K562 (cell line): ENCODE data around the gene HBB.
"Not testable (repeated sequence)": the region's sequence is repeated elsewhere in the genome, so short reads cannot be mapped to it uniquely, and the experiment has no call there.

Source experiments
- ARID3B ChIP-seq: fragments of 250-450 bp; sonication (Bioruptor Pico); IDR thresholded peaks from 2 replicates; pipeline ENCODE4 v1.4.0; 2020; ENCODE audit warnings: borderline replicate concordance
- CHAMP1 ChIP-seq: fragments of 450-650 bp; IDR thresholded peaks from 2 replicates; pipeline ENCODE4 v1.6.1; 2016; ENCODE audit warnings: mild to moderate bottlenecking
- CHD2 ChIP-seq: IDR thresholded peaks from 2 replicates; pipeline ENCODE4 v1.6.1; 2011; ENCODE audit warnings: low read depth, low read length
- EP300 ChIP-seq: IDR thresholded peaks from 2 replicates; pipeline ENCODE4 v1.6.1; 2012; ENCODE audit warnings: low read length, improper control_type of control experiment
- FIP1L1 ChIP-seq: fragments of 200-400 bp; formaldehyde crosslinking; IDR thresholded peaks from 2 replicates; pipeline ENCODE4 v1.6.1; 2018; ENCODE audit warnings: mild to moderate bottlenecking, low read depth, low read length; ENCODE audit not compliant: poor library complexity, severe bottlenecking
- GTF2F1 ChIP-seq: IDR thresholded peaks from 2 replicates; pipeline ENCODE4 v1.6.1; 2011; ENCODE audit warnings: low read depth, low read length, improper control_type of control experiment
- NFRKB ChIP-seq: fragments of 450-650 bp; IDR thresholded peaks from 2 replicates; pipeline ENCODE4 v1.6.1; 2016; ENCODE audit warnings: low read depth
- SNIP1 ChIP-seq: fragments of 450-650 bp; IDR thresholded peaks from 2 replicates; pipeline ENCODE4 v1.7.1; 2017; ENCODE audit warnings: low read depth, mild to moderate bottlenecking
- ZKSCAN1 ChIP-seq: fragments of 150-350 bp; IDR thresholded peaks from 2 replicates; pipeline ENCODE4 v1.6.1; 2016; ENCODE audit warnings: low read depth, low read length

- not testable (repeated sequence) for TF ChIP-seq CHD2; CHAMP1; ARID3B (CRISPR knock-in tag); FIP1L1; EP300; SNIP1; ZKSCAN1; GTF2F1; NFRKB
These were observed 27.2 kb upstream of the HBB start for GRCh38 chr11:5254023-5254422.
